Natural killer cell (primary cell): Measurements from ENCODE around the gene FBXW2. TPM values are rescaled to one million over a fixed set of nuclear protein-coding genes. Genes with fewer than 3 reads are reported as not detected.

Experiments used
- ATAC-seq, 3 donors: fragments of 150-1000 bp in 2 of 3; fragments of 200-7000 bp in 1 of 3; cut with Tn5 transposase; 1 replicate in 1 of 3; 2 replicates in 2 of 3; pipeline ENCODE4 v1.10.0; 2021; ENCODE audit warnings: mild to moderate bottlenecking in 2 of 3, moderate library complexity in 2 of 3
- DNase-seq, 2 donors: peaks; one replicate each; pipeline versions ENCODE4 v3.0.0 to v3.0.0-alpha.2; 2013 to 2021; ENCODE audit warnings: mixed read lengths in 1 of 2
- H3K27ac ChIP-seq: one replicate; pipeline ENCODE4 v1.5.1; 2013; ENCODE audit warnings: mild to moderate bottlenecking, low read length
- H3K27me3 ChIP-seq: one replicate; pipeline ENCODE4 v1.6.1; 2013; ENCODE audit warnings: low read length; ENCODE audit not compliant: control insufficient read depth, insufficient read depth
- H3K36me3 ChIP-seq: one replicate; pipeline ENCODE4 v1.6.1; 2013; ENCODE audit warnings: low read length; ENCODE audit not compliant: control insufficient read depth, insufficient read depth
- H3K4me1 ChIP-seq: one replicate; pipeline ENCODE4 v1.6.1; 2013; ENCODE audit warnings: low read length; ENCODE audit not compliant: control insufficient read depth, insufficient read depth
- H3K4me3 ChIP-seq: one replicate; pipeline ENCODE4 v1.5.1; 2013; ENCODE audit warnings: low read length
- H3K9me3 ChIP-seq: one replicate; pipeline ENCODE4 v1.6.1; 2013; ENCODE audit warnings: low read length; ENCODE audit not compliant: control insufficient read depth, insufficient read depth
- H3K27ac Mint-ChIP-seq, 2 donors: one replicate each; pipeline ENCODE4 v1.8.0; 2022; ENCODE audit warnings: mild to moderate bottlenecking in 2 of 2, mixed read lengths in 2 of 2, moderate library complexity in 1 of 2
- H3K27me3 Mint-ChIP-seq, 2 donors: one replicate each; pipeline ENCODE4 v1.8.0; 2022; ENCODE audit warnings: low read depth in 2 of 2, mixed read lengths in 2 of 2
- H3K36me3 Mint-ChIP-seq: one replicate; pipeline ENCODE4 v1.8.0; 2022; ENCODE audit warnings: mixed read lengths
- H3K4me1 Mint-ChIP-seq, 2 donors: one replicate each; pipeline ENCODE4 v1.8.0; 2022; ENCODE audit warnings: mixed read lengths in 2 of 2
- H3K4me3 Mint-ChIP-seq: one replicate; pipeline ENCODE4 v1.8.0; 2022; ENCODE audit warnings: mild to moderate bottlenecking, moderate library complexity, mixed read lengths
- H3K9me3 Mint-ChIP-seq, 2 donors: one replicate each; pipeline ENCODE4 v1.8.0; 2022; ENCODE audit warnings: mixed read lengths in 2 of 2
- WGBS: methylation state at CpG from one replicate; pipeline ENCODE4 v1.1.7; 2013; ENCODE audit warnings: missing lambda C conversion rate; ENCODE audit not compliant: insufficient coverage; 5-methylcytosine and 5-hydroxymethylcytosine counted together
- intact Hi-C: fragments of 100-400 bp; cut with micrococcal nuclease; formaldehyde crosslinking; loops from one replicate; pipeline ENCODE4 v1.14.2; 2022
- total RNA-seq, 4 donors: library from RNA; stranded (reverse); fragments of 120-200 nt in 1 of 4; gene quantifications; one replicate each; pipeline versions ENCODE4 v1.2.3 to v1.2.4, GENCODE V29; 2013 to 2022
- TF ChIP-seq, protein P1 (sequence below): fragments of 200-600 bp; IDR thresholded peaks from one replicate; pipeline ENCODE4 v1.8.0; 2022; ENCODE audit warnings: antibody characterized with exemption

FBXW2 gene
- total RNA-seq, 3 donors from 2014 or later (not counting 1 experiment from before 2014, with no cell fraction given), result 88.3 to 122 (median 92.6) TPM

DNA sequence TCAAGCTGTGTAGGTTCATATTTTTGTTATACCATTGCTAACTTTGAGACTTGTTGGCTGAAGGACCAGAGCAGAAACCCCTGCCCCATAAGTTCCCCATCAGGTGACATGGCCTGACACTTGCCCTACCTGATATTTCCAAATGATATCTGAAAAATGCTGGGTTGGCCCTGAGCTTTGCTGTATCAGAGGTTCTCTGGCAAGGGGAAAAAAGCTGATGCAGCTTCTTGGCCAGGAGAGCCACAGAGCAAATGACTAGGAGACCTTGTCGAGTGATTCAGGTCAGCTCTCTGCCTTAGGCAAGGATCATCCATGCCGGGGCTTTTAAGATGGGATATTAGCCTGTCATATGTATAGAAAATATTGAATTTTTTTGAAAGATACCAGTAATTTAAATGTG, 76.0 kb downstream of the FBXW2 start:
- Mint-ChIP-seq H3K4me3 (no peak overlapping the region), H3K27ac (no peak overlapping the region), H3K27me3 (no peaks in the 10 kb centered on the region), H3K9me3 (no peaks in the 10 kb centered on the region), H3K36me3 (no peaks in the 10 kb centered on the region), H3K4me1 (peaks cover 14 to 21% of the 10 kb centered on the region in 2 donors)
- no peak for DNase-seq
- H3K4me1 ChIP-seq, result peaks cover 14% of the 10 kb centered on the region
- 94% methylated on average over 1 of the region's 2 CpGs for WGBS
- TF ChIP-seq, protein P1, sequence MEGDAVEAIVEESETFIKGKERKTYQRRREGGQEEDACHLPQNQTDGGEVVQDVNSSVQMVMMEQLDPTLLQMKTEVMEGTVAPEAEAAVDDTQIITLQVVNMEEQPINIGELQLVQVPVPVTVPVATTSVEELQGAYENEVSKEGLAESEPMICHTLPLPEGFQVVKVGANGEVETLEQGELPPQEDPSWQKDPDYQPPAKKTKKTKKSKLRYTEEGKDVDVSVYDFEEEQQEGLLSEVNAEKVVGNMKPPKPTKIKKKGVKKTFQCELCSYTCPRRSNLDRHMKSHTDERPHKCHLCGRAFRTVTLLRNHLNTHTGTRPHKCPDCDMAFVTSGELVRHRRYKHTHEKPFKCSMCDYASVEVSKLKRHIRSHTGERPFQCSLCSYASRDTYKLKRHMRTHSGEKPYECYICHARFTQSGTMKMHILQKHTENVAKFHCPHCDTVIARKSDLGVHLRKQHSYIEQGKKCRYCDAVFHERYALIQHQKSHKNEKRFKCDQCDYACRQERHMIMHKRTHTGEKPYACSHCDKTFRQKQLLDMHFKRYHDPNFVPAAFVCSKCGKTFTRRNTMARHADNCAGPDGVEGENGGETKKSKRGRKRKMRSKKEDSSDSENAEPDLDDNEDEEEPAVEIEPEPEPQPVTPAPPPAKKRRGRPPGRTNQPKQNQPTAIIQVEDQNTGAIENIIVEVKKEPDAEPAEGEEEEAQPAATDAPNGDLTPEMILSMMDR, result no peak
- H3K9me3 ChIP-seq, result no peaks in the 10 kb centered on the region
- H3K27ac ChIP-seq, result no peak overlapping the region
- no peak for ATAC-seq
- H3K27me3 ChIP-seq, result no peaks in the 10 kb centered on the region
- intact Hi-C loops, result no loop called here
- no peak overlapping the region for H3K4me3 ChIP-seq
- H3K36me3 ChIP-seq, result no peaks in the 10 kb centered on the region

DNA sequence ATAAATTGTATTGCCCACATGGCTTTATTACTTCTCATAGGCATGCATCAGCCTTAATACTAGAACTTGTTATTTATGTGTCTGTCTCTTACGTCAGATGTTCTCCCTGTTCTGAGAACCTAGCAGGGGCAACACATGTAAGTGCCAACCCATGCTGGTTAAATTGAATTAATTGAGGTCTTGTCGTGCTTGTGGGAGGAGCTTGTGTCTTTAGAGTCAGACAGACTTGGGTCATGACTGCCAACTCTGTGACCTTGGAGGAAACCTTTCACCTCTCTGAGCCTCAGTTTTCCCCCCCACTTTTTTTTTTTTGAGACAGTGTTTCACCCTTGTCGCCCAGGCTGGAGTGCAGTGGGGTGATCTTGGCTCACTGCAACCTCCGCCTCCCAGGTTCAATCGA, 76.7 kb downstream of the FBXW2 start:
- peaks cover 20% of the 10 kb centered on the region for H3K4me1 ChIP-seq
- Mint-ChIP-seq H3K27ac (no peak overlapping the region), H3K4me3 (peak overlapping the region; percentile 63), H3K4me1 (peaks cover 21 to 28% of the 10 kb centered on the region in 2 donors), H3K36me3 (no peaks in the 10 kb centered on the region), H3K9me3 (no peaks in the 10 kb centered on the region), H3K27me3 (no peaks in the 10 kb centered on the region)
- no peaks in the 10 kb centered on the region for H3K27me3 ChIP-seq
- DNase-seq, result no peak
- intact Hi-C loops, result no loop called here
- H3K27ac ChIP-seq, result no peak overlapping the region
- 92% methylated on average over 5 of the region's 5 CpGs for WGBS
- no peak overlapping the region for H3K4me3 ChIP-seq
- H3K36me3 ChIP-seq, result no peaks in the 10 kb centered on the region
- no peak for ATAC-seq
- TF ChIP-seq, protein P1, result no peak
- no peaks in the 10 kb centered on the region for H3K9me3 ChIP-seq

DNA sequence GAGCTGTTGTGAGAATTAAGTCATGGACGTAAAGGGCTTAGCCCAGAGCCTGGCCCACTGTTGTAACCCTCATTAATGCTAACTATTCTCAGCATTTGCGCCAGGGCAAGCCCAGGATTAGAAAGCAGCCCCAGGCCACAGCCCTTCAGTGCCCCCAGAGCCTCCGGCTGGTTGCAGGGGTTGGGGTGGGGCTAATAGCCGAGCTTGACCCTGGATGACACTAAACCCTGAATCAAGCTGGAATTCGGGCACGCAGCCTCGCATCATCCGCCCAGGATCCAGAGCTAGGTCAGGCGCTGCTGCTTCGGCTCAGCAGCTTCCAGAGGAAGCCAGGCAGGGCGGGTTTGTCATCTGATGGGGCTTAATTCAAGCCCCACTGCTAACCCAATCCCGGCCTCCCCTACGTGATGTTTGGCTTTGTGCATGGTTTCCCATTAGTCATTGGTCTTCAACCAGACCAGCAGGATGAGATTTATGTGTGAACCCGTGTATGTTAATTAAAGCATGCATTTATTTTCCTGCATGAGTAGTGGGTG, 77.8 kb downstream of the FBXW2 start:
- TF ChIP-seq, protein P1, result no peak
- no peak overlapping the region for H3K27ac ChIP-seq
- H3K27ac Mint-ChIP-seq, result no peak overlapping the region

More for the DNA sequence above, 77.8 kb downstream of the FBXW2 start:
- Mint-ChIP-seq H3K9me3 (no peaks in the 10 kb centered on the region), H3K4me1 (peaks cover 24 to 35% of the 10 kb centered on the region in 2 donors), H3K4me3 (peak overlapping the region; percentile 45), H3K36me3 (no peaks in the 10 kb centered on the region), H3K27me3 (no peaks in the 10 kb centered on the region)
- H3K4me1 ChIP-seq, result peaks cover 20% of the 10 kb centered on the region
- WGBS, result 84% methylated on average over 13 of the region's 14 CpGs
- intact Hi-C loops, result loop anchor here (2.0 kb wide), 1 partner anchor 135 kb away; the partner anchor contains the start of gene CDK5RAP2
- no peaks in the 10 kb centered on the region for H3K36me3 ChIP-seq
- H3K9me3 ChIP-seq, result no peaks in the 10 kb centered on the region
- no peaks in the 10 kb centered on the region for H3K27me3 ChIP-seq
- peak in 1 of 2 donors; percentile 9 for DNase-seq
- H3K4me3 ChIP-seq, result no peak overlapping the region
- ATAC-seq, result no peak
